H9 (cell line): ENCODE measurements around the gene ITGAE. TPM values are rescaled to one million over a fixed set of nuclear protein-coding genes. Genes with fewer than 3 reads are reported as not detected.
A peak's percentile ranks its signal among the peaks of the same experiment; 100 is the strongest.

Experiments
- DNase-seq: peaks from one replicate; pipeline ENCODE4 v3.0.0-alpha.2; 2017
- H2AFZ ChIP-seq: one replicate; pipeline ENCODE4 v1.6.1; 2013; ENCODE audit warnings: mild to moderate bottlenecking, low read length, control low read depth, moderate library complexity
- H2AK5ac ChIP-seq: 2 replicates; pipeline ENCODE4 v1.6.1; 2013; ENCODE audit warnings: low read length, control low read depth, mixed read lengths; ENCODE audit not compliant: insufficient read length
- H2BK120ac ChIP-seq: one replicate; pipeline ENCODE4 v1.6.1; 2013; ENCODE audit warnings: low read depth, mild to moderate bottlenecking, low read length, control low read depth, inconsistent platforms; ENCODE audit not compliant: poor library complexity, severe bottlenecking
- H2BK12ac ChIP-seq: 2 replicates; pipeline ENCODE4 v1.6.1; 2013; ENCODE audit warnings: low read length, control low read depth, mixed read lengths, low read depth; ENCODE audit not compliant: insufficient read length
- H2BK15ac ChIP-seq: 2 replicates; pipeline ENCODE4 v1.6.1; 2013; ENCODE audit warnings: low read depth, low read length, control low read depth
- H2BK20ac ChIP-seq: one replicate; pipeline ENCODE4 v1.6.1; 2013; ENCODE audit warnings: low read depth, mild to moderate bottlenecking, low read length, control low read depth, inconsistent platforms; ENCODE audit not compliant: poor library complexity, severe bottlenecking
- H2BK5ac ChIP-seq: 2 replicates; pipeline ENCODE4 v1.6.1; 2013; ENCODE audit warnings: low read length, control low read depth, mixed read lengths; ENCODE audit not compliant: insufficient read length
- H3K14ac ChIP-seq: 2 replicates; pipeline ENCODE4 v1.6.1; 2013; ENCODE audit warnings: low read length, control low read depth; ENCODE audit not compliant: insufficient read depth
- H3K18ac ChIP-seq: 2 replicates; pipeline ENCODE4 v1.6.1; 2013; ENCODE audit warnings: low read depth, mild to moderate bottlenecking, mixed read lengths, low read length, control low read depth; ENCODE audit not compliant: insufficient read length
- H3K23ac ChIP-seq: 2 replicates; pipeline ENCODE4 v1.6.1; 2013; ENCODE audit warnings: low read length, control low read depth, mixed read lengths, low read depth; ENCODE audit not compliant: insufficient read length
- H3K23me2 ChIP-seq: 2 replicates; pipeline ENCODE4 v1.6.1; 2013; ENCODE audit warnings: low read depth, mild to moderate bottlenecking, mixed read lengths, low read length, control low read depth; ENCODE audit not compliant: insufficient read length, poor library complexity, severe bottlenecking
- H3K27ac ChIP-seq: 2 replicates; pipeline ENCODE4 v1.5.1; 2013; ENCODE audit warnings: low read length, control low read depth, mixed read lengths, low read depth; ENCODE audit not compliant: insufficient read length
- H3K27me3 ChIP-seq: 2 replicates; pipeline ENCODE4 v1.6.1; 2013; ENCODE audit warnings: low read length, control low read depth, inconsistent platforms; ENCODE audit not compliant: insufficient read depth
- H3K4ac ChIP-seq: 2 replicates; pipeline ENCODE4 v1.6.1; 2013; ENCODE audit warnings: low read depth, mild to moderate bottlenecking, control low read depth, inconsistent platforms, low read length, moderate library complexity
- H3K4me1 ChIP-seq: 2 replicates; pipeline ENCODE4 v1.6.1; 2013; ENCODE audit warnings: low read length, control low read depth, inconsistent platforms; ENCODE audit not compliant: insufficient read depth
- H3K4me2 ChIP-seq: 2 replicates; pipeline ENCODE4 v1.6.1; 2013; ENCODE audit warnings: low read length, control low read depth, mixed read lengths; ENCODE audit not compliant: insufficient read length, insufficient read depth
- H3K56ac ChIP-seq: 2 replicates; pipeline ENCODE4 v1.6.1; 2013; ENCODE audit warnings: low read depth, mild to moderate bottlenecking, mixed read lengths, low read length, control low read depth; ENCODE audit not compliant: insufficient read length
- H3K79me1 ChIP-seq: 2 replicates; pipeline ENCODE4 v1.6.1; 2013; ENCODE audit warnings: low read depth, mild to moderate bottlenecking, moderate library complexity, low read length, control low read depth, inconsistent platforms; ENCODE audit not compliant: insufficient read depth, poor library complexity, severe bottlenecking
- H3K79me2 ChIP-seq: 2 replicates; pipeline ENCODE4 v1.6.1; 2013; ENCODE audit warnings: low read length, control low read depth, inconsistent platforms; ENCODE audit not compliant: insufficient read depth
- H3K9ac ChIP-seq: 2 replicates; pipeline ENCODE4 v1.6.1; 2013; ENCODE audit warnings: low read length, control low read depth, mixed read lengths; ENCODE audit not compliant: insufficient read length; ENCODE audit errors: extremely low read depth
- H3K9me3 ChIP-seq: one replicate; pipeline ENCODE4 v1.6.1; 2013; ENCODE audit warnings: low read depth, low read length, inconsistent platforms; ENCODE audit not compliant: control insufficient read depth
- H3T11ph ChIP-seq: one replicate; pipeline ENCODE4 v1.6.1; 2013; ENCODE audit warnings: mild to moderate bottlenecking, low read length, control low read depth, inconsistent platforms
- H4K20me1 ChIP-seq: one replicate; pipeline ENCODE4 v1.6.1; 2013; ENCODE audit not compliant: control insufficient read depth, insufficient read length, insufficient read depth
- H4K5ac ChIP-seq: 2 replicates; pipeline ENCODE4 v1.6.1; 2013; ENCODE audit warnings: low read depth, mild to moderate bottlenecking, mixed read lengths, low read length, control low read depth; ENCODE audit not compliant: insufficient read length
- H4K8ac ChIP-seq: replicated peaks from 2 replicates; pipeline ENCODE4 v1.6.1; 2013; ENCODE audit warnings: low read length, control low read depth, mixed read lengths, low read depth; ENCODE audit not compliant: insufficient read length
- H4K91ac ChIP-seq: 2 replicates; pipeline ENCODE4 v1.6.1; 2013; ENCODE audit warnings: low read depth, mild to moderate bottlenecking, moderate library complexity, mixed read lengths, low read length, control low read depth; ENCODE audit not compliant: insufficient read length
- H3K27ac Mint-ChIP-seq, 3 experiments: 2 replicates in 2 of 3; 3 replicates in 1 of 3; pipeline ENCODE4 v1.8.0; 2020 to 2021; ENCODE audit warnings: mixed read lengths in 3 of 3, mild to moderate bottlenecking in 1 of 3, moderate library complexity in 1 of 3
- H3K27me3 Mint-ChIP-seq: 2 replicates; pipeline ENCODE4 v1.8.0; 2021; ENCODE audit warnings: low read depth, mild to moderate bottlenecking, moderate library complexity, mixed read lengths
- H3K36me3 Mint-ChIP-seq, 3 experiments: 2 replicates in 2 of 3; 3 replicates in 1 of 3; pipeline ENCODE4 v1.8.0; 2020 to 2021; ENCODE audit warnings: low read depth in 3 of 3, mixed read lengths in 3 of 3; ENCODE audit not compliant: insufficient read depth in 1 of 3
- H3K4me1 Mint-ChIP-seq, 2 experiments: 2 replicates each; pipeline ENCODE4 v1.8.0; 2020; ENCODE audit warnings: mixed read lengths in 2 of 2
- H3K4me3 Mint-ChIP-seq, 2 experiments: 2 replicates in 1 of 2; 3 replicates in 1 of 2; pipeline ENCODE4 v1.8.0; 2020 to 2021; ENCODE audit warnings: mild to moderate bottlenecking in 2 of 2, mixed read lengths in 2 of 2, moderate library complexity in 1 of 2
- H3K9me3 Mint-ChIP-seq, 2 experiments: 2 replicates in 1 of 2; 3 replicates in 1 of 2; pipeline ENCODE4 v1.8.0; 2020; ENCODE audit warnings: mild to moderate bottlenecking in 2 of 2, mixed read lengths in 2 of 2, moderate library complexity in 1 of 2
- CTCF ChIP-seq: fragments of 200-600 bp; sonication (generic); conservative IDR thresholded peaks from 3 replicates; pipeline ENCODE4 v1.8.0; 2021; ENCODE audit warnings: antibody characterized with exemption, mild to moderate bottlenecking
- WGBS: extraction: QIAGEN DNeasy Blood & Tissue Kit; methylation state at CpG from one replicate; pipeline ENCODE4 v1.1.7; 2013; ENCODE audit warnings: missing lambda C conversion rate, low lambda C conversion rate, mixed read lengths; ENCODE audit not compliant: insufficient read length; ENCODE audit errors: extremely low coverage; 5-methylcytosine and 5-hydroxymethylcytosine counted together
- total RNA-seq: library from RNA; stranded (reverse); gene quantifications from 2 replicates; pipeline ENCODE4 v1.2.1, GENCODE V29; 2021

ITGAE gene
- total RNA-seq, 1 experiment from 2014 or later, result 23.5 TPM

- Histone ChIP-seq H3K23me2 (no peaks in the 10 kb centered on the region), H2BK15ac (no peak overlapping the region), H3K79me1 (peaks cover 6% of the 10 kb centered on the region), H2BK20ac (no peak overlapping the region), H3K4ac (no peak overlapping the region), H2AK5ac (no peak overlapping the region), H3K9me3 (no peaks in the 10 kb centered on the region), H2BK5ac (no peak overlapping the region), H3T11ph (no peak overlapping the region), H3K4me1 (no peaks in the 10 kb centered on the region), H2BK12ac (no peak overlapping the region), H3K56ac (no peak overlapping the region), H3K18ac (no peak overlapping the region), H4K8ac (no peak overlapping the region), H4K20me1 (no peaks in the 10 kb centered on the region), H3K27me3 (no peaks in the 10 kb centered on the region), H3K4me2 (no peak overlapping the region), H4K5ac (no peak overlapping the region), H2BK120ac (no peak overlapping the region), H2AFZ (no peak overlapping the region), H3K9ac (no peak overlapping the region), H3K27ac (no peak overlapping the region), H3K14ac (no peak overlapping the region), H3K23ac (no peak overlapping the region), H3K79me2 (0 out of 2 replicates have a peak, but pooled peaks cover 2% of the 10 kb centered on the region), H4K91ac (no peak overlapping the region)
- H3K27me3 Mint-ChIP-seq, result peaks cover 1% of the 10 kb centered on the region; the same call in 1 of the 2 replicates
- peaks cover 24 to 88% (median 77%) of the 10 kb centered on the region in 3 experiments; a peak in 6 of 7 replicates for H3K36me3 Mint-ChIP-seq
- no peaks in the 10 kb centered on the region for H3K4me1 Mint-ChIP-seq
- peak overlapping the region; percentile 11 to 30 (median 29); a peak in 3 of 7 replicates for H3K27ac Mint-ChIP-seq
- WGBS, result no CpG with 5 or more reads among the region's 12 CpGs
- H3K9me3 Mint-ChIP-seq, result no peaks in the 10 kb centered on the region
- H3K4me3 Mint-ChIP-seq, result no peak overlapping the region
- no peak for DNase-seq
- TF ChIP-seq CTCF, result no peak
Measured at GRCh38 chr17:3838206-3838605, 37.2 kb upstream of the ITGAE start.
